Ectodermal cell (in vitro differentiated cells): ENCODE results near the gene BOC.

Experiments
- H3K27ac ChIP-seq: 2 replicates; pipeline ENCODE4 v1.7.0; 2013; ENCODE audit warnings: mild to moderate bottlenecking, low read depth, low read length; ENCODE audit not compliant: insufficient read depth, poor library complexity, severe bottlenecking
- H3K27me3 ChIP-seq: 2 replicates; pipeline ENCODE4 v1.7.0; 2013; ENCODE audit warnings: mild to moderate bottlenecking, low read length; ENCODE audit not compliant: insufficient read depth, control insufficient read depth, poor library complexity, severe bottlenecking
- H3K36me3 ChIP-seq: one replicate; pipeline ENCODE4 v1.7.0; 2013; ENCODE audit warnings: low read length; ENCODE audit not compliant: control insufficient read depth, insufficient read depth
- H3K4me1 ChIP-seq: one replicate; pipeline ENCODE4 v1.7.0; 2013; ENCODE audit warnings: low read length; ENCODE audit not compliant: control insufficient read depth, insufficient read depth
- H3K4me3 ChIP-seq: 2 replicates; pipeline ENCODE4 v1.7.0; 2013; ENCODE audit warnings: low read depth, low read length, control low read depth; ENCODE audit not compliant: insufficient read depth
- H3K9me3 ChIP-seq: 2 replicates; pipeline ENCODE4 v1.7.0; 2013; ENCODE audit warnings: mild to moderate bottlenecking, low read length, moderate library complexity; ENCODE audit not compliant: control insufficient read depth
- WGBS, 2 experiments: methylation state at CpG; one replicate each; pipeline ENCODE4 v1.1.7; 2013; ENCODE audit warnings: missing lambda C conversion rate in 2 of 2; 5-methylcytosine and 5-hydroxymethylcytosine counted together

BOC gene

DNA sequence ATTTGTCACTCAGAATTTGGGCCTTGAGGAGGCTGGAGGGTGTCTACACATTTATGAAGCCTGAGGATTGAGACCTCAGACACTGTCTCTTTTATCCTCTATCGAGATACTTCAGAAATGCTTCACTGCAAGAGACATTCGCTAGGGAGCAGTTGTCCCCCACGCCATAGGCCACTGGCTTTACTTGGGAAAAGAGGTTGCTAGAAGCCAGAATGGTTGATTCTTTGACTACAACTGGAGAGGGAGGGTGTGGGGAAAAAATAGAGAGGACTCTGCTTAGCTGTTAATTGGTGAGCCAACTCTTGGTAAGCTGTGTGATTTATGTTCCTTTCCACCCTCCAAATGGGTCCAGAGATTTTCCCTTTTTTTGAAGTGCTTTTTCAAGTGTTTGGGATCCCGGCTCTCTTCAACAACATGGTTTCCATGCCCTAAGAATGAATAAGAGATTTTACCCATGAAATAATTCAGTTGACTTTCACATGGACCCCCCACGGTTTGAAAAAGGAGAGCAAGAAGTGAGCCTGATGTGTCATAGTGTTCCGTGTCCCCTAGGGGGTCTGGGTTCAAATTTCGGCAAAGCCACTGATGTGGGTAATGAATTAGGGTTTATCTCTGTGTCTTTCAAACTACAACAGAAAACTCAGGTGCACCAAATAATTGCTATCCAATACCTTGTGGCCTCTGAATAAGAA, 2.7 kb downstream of the BOC start:
- Histone ChIP-seq H3K36me3 (peaks cover 33% of the 10 kb centered on the region), H3K4me3 (peak overlapping the region; percentile 98), H3K4me1 (peaks cover 48% of the 10 kb centered on the region), H3K27me3 (no peaks in the 10 kb centered on the region), H3K27ac (no peak overlapping the region), H3K9me3 (no peaks in the 10 kb centered on the region)
- WGBS, 2 experiments = 46 to 54% methylated on average over 7 of the region's 7 CpGs

GRCh38 chr3:113214917-113215595, 3.7 kb downstream of the BOC start:
- H3K4me1 ChIP-seq = peaks cover 49% of the 10 kb centered on the region
- H3K9me3 ChIP-seq = no peaks in the 10 kb centered on the region
- H3K27ac ChIP-seq = no peak overlapping the region
- H3K27me3 ChIP-seq = no peaks in the 10 kb centered on the region
- H3K36me3 ChIP-seq = peaks cover 42% of the 10 kb centered on the region
- peak overlapping the region; percentile 98 for H3K4me3 ChIP-seq
- 78 to 81% methylated on average over 2 of the region's 2 CpGs for WGBS, 2 experiments

DNA sequence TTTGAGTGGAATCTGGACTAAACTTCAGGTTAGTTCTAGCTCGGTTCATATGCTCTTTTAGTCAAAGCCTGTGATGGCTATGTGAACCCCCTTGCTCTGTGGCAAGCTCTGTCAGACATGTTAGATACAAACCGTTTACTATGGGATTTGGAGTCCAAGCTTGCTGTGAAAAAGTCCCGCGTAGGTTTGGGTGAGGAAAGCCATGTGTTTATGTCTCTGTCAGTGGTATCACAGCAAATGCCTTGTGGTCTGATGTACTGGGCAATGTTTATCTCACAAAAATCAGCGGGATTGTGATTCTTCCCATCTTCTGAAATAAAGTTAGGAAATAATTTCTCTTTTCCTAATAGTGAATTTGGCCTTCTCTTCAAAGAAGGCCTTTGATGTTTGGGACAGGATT, 5.0 kb downstream of the BOC start:
- Histone ChIP-seq H3K9me3 (no peaks in the 10 kb centered on the region), H3K4me1 (peaks cover 60% of the 10 kb centered on the region), H3K36me3 (peaks cover 54% of the 10 kb centered on the region), H3K4me3 (peak overlapping the region; percentile 98), H3K27ac (no peak overlapping the region), H3K27me3 (no peaks in the 10 kb centered on the region)
- 94 to 95% methylated on average over 5 of the region's 5 CpGs for WGBS, 2 experiments

GRCh38 chr3:113218011-113218680, 6.8 kb downstream of the BOC start:
- H3K27ac ChIP-seq = no peak overlapping the region
- H3K4me3 ChIP-seq = no peak overlapping the region
- peaks cover 65% of the 10 kb centered on the region for H3K36me3 ChIP-seq
- peaks cover 77% of the 10 kb centered on the region for H3K4me1 ChIP-seq
- H3K9me3 ChIP-seq = no peaks in the 10 kb centered on the region
- no peaks in the 10 kb centered on the region for H3K27me3 ChIP-seq
- WGBS, 2 experiments = 88 to 92% methylated on average over 10 of the region's 10 CpGs

DNA sequence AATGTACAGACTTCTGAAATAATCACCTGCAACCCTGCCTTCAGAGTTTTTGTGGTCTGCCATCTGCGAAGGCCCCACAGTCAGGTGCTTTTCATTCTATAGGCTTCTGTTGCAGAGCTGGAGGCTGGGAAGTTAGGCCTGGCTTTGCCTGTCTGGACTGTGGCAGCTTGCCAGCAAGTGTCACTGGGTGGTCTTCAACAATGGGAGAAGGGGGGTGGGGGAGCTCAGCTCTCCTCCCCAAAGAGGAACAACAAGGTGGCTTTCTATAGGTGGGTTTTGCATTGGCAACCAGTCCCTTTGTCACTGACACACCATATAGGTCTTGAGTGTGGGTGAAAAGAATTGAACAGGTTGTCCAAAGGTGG, 7.3 kb downstream of the BOC start:
- H3K36me3 ChIP-seq = peaks cover 69% of the 10 kb centered on the region
- 89 to 94% methylated on average over 1 of the region's 1 CpG for WGBS, 2 experiments

GRCh38 chr3:113219605-113220300, 8.4 kb downstream of the BOC start:
- Histone ChIP-seq H3K36me3 (peaks cover 80% of the 10 kb centered on the region), H3K27ac (no peak overlapping the region), H3K27me3 (no peaks in the 10 kb centered on the region), H3K4me1 (peaks cover 90% of the 10 kb centered on the region), H3K9me3 (no peaks in the 10 kb centered on the region), H3K4me3 (no peak overlapping the region)
- 79 to 80% methylated on average over 6 of the region's 6 CpGs for WGBS, 2 experiments

More for the DNA sequence above, 7.3 kb downstream of the BOC start:
- peaks cover 82% of the 10 kb centered on the region for H3K4me1 ChIP-seq
- no peaks in the 10 kb centered on the region for H3K27me3 ChIP-seq
- H3K27ac ChIP-seq = no peak overlapping the region
- H3K4me3 ChIP-seq = no peak overlapping the region
- H3K9me3 ChIP-seq = no peaks in the 10 kb centered on the region

- peaks cover 92% of the 10 kb centered on the region for H3K4me1 ChIP-seq
- no peaks in the 10 kb centered on the region for H3K9me3 ChIP-seq
- no peak overlapping the region for H3K27ac ChIP-seq
- WGBS, 2 experiments = 97% methylated on average over 5 of the region's 5 CpGs
- no peaks in the 10 kb centered on the region for H3K27me3 ChIP-seq
- peaks cover 82% of the 10 kb centered on the region for H3K36me3 ChIP-seq
- H3K4me3 ChIP-seq = no peak overlapping the region
These were observed 9.4 kb downstream of the BOC start for GRCh38 chr3:113220721-113221120.

GRCh38 chr3:113221721-113222257, 10.4 kb downstream of the BOC start:
- H3K9me3 ChIP-seq = no peaks in the 10 kb centered on the region
- H3K36me3 ChIP-seq = peaks cover 73% of the 10 kb centered on the region
- WGBS, 2 experiments = 87 to 91% methylated on average over 2 of the region's 2 CpGs
- no peaks in the 10 kb centered on the region for H3K27me3 ChIP-seq
- peaks cover 92% of the 10 kb centered on the region for H3K4me1 ChIP-seq
- H3K27ac ChIP-seq = peak overlapping the region; percentile 3
- no peak overlapping the region for H3K4me3 ChIP-seq

GRCh38 chr3:113222451-113223086, 11.2 kb downstream of the BOC start:
- Histone ChIP-seq H3K9me3 (no peaks in the 10 kb centered on the region), H3K4me3 (no peak overlapping the region), H3K36me3 (peaks cover 76% of the 10 kb centered on the region), H3K4me1 (peaks cover 91% of the 10 kb centered on the region), H3K27me3 (no peaks in the 10 kb centered on the region), H3K27ac (peak overlapping the region; percentile 33)
- 85 to 89% methylated on average over 10 of the region's 10 CpGs for WGBS, 2 experiments
